Measurements from ENCODE around the gene HSBP1L1. TPM values are rescaled to one million over a fixed set of nuclear protein-coding genes. Genes with fewer than 3 reads are reported as not detected.

The HSBP1L1 gene
- polyA plus RNA-seq (2013, experiment 1 of 2) = 2.1 TPM
- 2.0 TPM for polyA plus RNA-seq (2013, experiment 2 of 2)

- no peak within 1 kb of the TSS for H2BK120ac ChIP-seq (ENCODE audit: low read depth, low read length)
- H3K9me3 ChIP-seq (replicated peaks in 1 of 2; ENCODE audit: control insufficient read depth in 2 of 2, insufficient read depth in 1 of 2, low read depth in 1 of 2, low read length in 2 of 2) = no peaks in the 10 kb centered on the region
- H3K4me3 ChIP-seq (ENCODE audit: low read length in 2 of 2) = peak within 1 kb of the TSS; percentile 22 to 68
- H3K23ac ChIP-seq (ENCODE audit: low read depth, low read length, poor library complexity) = peak within 1 kb of the TSS; percentile 52
- H3K18ac ChIP-seq (ENCODE audit: low read length) = peak within 1 kb of the TSS; percentile 99
- H3K4me2 ChIP-seq (ENCODE audit: insufficient read depth, low read length, poor library complexity, severe bottlenecking) = peak within 1 kb of the TSS; percentile 91
- peak within 1 kb of the TSS; percentile 53 for H3K4ac ChIP-seq (ENCODE audit: low read length)
- H3K27me3 ChIP-seq (ENCODE audit: control insufficient read depth in 3 of 3, insufficient read depth in 3 of 3, low read depth in 1 of 3, low read length in 3 of 3) = peaks cover 0 to 11% (median 0%) of the 10 kb centered on the region in 3 experiments
- H2AFZ ChIP-seq (ENCODE audit: low read length) = peak within 1 kb of the TSS; percentile 77
- peaks cover 3% of the 10 kb centered on the region for H3K79me1 ChIP-seq (ENCODE audit: low read depth, low read length)
- H3K27ac ChIP-seq (replicated peaks; ENCODE audit: low read length) = no peak within 1 kb of the TSS
- H2BK5ac ChIP-seq (ENCODE audit: low read length) = peak within 1 kb of the TSS; percentile 39
- no peak within 1 kb of the TSS for H4K8ac ChIP-seq (ENCODE audit: low read depth, low read length)
- no peak within 1 kb of the TSS for H4K91ac ChIP-seq (ENCODE audit: low read depth, low read length, poor library complexity)
- peak within 1 kb of the TSS; percentile 52 for H2BK12ac ChIP-seq (ENCODE audit: low read length)
- peak within 1 kb of the TSS; percentile 98 for H2BK15ac ChIP-seq (ENCODE audit: low read length)
- peak within 1 kb of the TSS; percentile 99 for H3K14ac ChIP-seq (ENCODE audit: low read length)
- peak within 1 kb of the TSS; percentile 93 for H3K9ac ChIP-seq (ENCODE audit: low read depth, low read length, poor library complexity)
- no CpG with 5 or more reads among the region's 73 CpGs for WGBS, 2 donors (ENCODE audit: extremely low coverage in 2 of 2, insufficient read length in 2 of 2, insufficient replicate concordance in 1 of 2)
- peaks cover 6 to 19% of the 10 kb centered on the region in 2 donors for H3K4me1 ChIP-seq (ENCODE audit: control insufficient read depth in 2 of 2, insufficient read depth in 1 of 2, low read depth in 1 of 2, low read length in 2 of 2)
- H3K36me3 ChIP-seq (replicated peaks in 1 of 2; ENCODE audit: control insufficient read depth in 2 of 2, insufficient read depth in 2 of 2, low read length in 2 of 2) = peaks cover 1 to 6% of the 10 kb centered on the region in 2 donors
- peak; percentile 56 for DNase-seq (ENCODE audit: low spot score)
- peak within 1 kb of the TSS; percentile 97 for H2AK5ac ChIP-seq (ENCODE audit: low read depth, low read length)
Measured at GRCh38 chr18:79964330-79965118, at the start of gene HSBP1L1. Gene HSBP1L1 (plus strand): TSS chr18:79964643. CDS start chr18:79964736, 93 bp downstream.

- Histone ChIP-seq H3K18ac (ENCODE audit: low read length) (no peak overlapping the region), H2AFZ (ENCODE audit: low read length) (no peak overlapping the region), H3K23ac (ENCODE audit: low read depth, low read length, poor library complexity) (peak overlapping the region; percentile 65), H3K27me3 (ENCODE audit: control insufficient read depth in 3 of 3, insufficient read depth in 3 of 3, low read depth in 1 of 3, low read length in 3 of 3) (no peaks in the 10 kb centered on the region), H3K4me2 (ENCODE audit: insufficient read depth, low read length, poor library complexity, severe bottlenecking) (no peak overlapping the region), H2BK5ac (ENCODE audit: low read length) (no peak overlapping the region), H3K79me1 (ENCODE audit: low read depth, low read length) (peaks cover 14% of the 10 kb centered on the region), H2AK5ac (ENCODE audit: low read depth, low read length) (no peak overlapping the region), H3K4me1 (ENCODE audit: control insufficient read depth in 2 of 2, insufficient read depth in 1 of 2, low read depth in 1 of 2, low read length in 2 of 2) (peaks cover 0 to 7% of the 10 kb centered on the region in 2 donors), H3K14ac (ENCODE audit: low read length) (peak overlapping the region; percentile 56), H3K4me3 (ENCODE audit: low read length in 2 of 2) (peak overlapping the region in 1 of 2 donors; percentile 62), H3K9ac (ENCODE audit: low read depth, low read length, poor library complexity) (no peak overlapping the region), H3K27ac (replicated peaks; ENCODE audit: low read length) (no peak overlapping the region), H3K36me3 (replicated peaks in 1 of 2; ENCODE audit: control insufficient read depth in 2 of 2, insufficient read depth in 2 of 2, low read length in 2 of 2) (peaks cover 4 to 53% of the 10 kb centered on the region in 2 donors), H2BK120ac (ENCODE audit: low read depth, low read length) (no peak overlapping the region), H4K91ac (ENCODE audit: low read depth, low read length, poor library complexity) (no peak overlapping the region), H3K4ac (ENCODE audit: low read length) (no peak overlapping the region), H4K8ac (ENCODE audit: low read depth, low read length) (peak overlapping the region; percentile 6), H3K9me3 (replicated peaks in 1 of 2; ENCODE audit: control insufficient read depth in 2 of 2, insufficient read depth in 1 of 2, low read depth in 1 of 2, low read length in 2 of 2) (peaks cover 16 to 22% of the 10 kb centered on the region in 2 donors), H2BK15ac (ENCODE audit: low read length) (no peak overlapping the region), H2BK12ac (ENCODE audit: low read length) (no peak overlapping the region)
- WGBS, 2 donors (ENCODE audit: extremely low coverage in 2 of 2, insufficient read length in 2 of 2, insufficient replicate concordance in 1 of 2) = no CpG with 5 or more reads among the region's 50 CpGs
- DNase-seq (ENCODE audit: low spot score) = no peak
Measured at GRCh38 chr18:79915161-79916127, 49.0 kb upstream of the HSBP1L1 start.

GRCh38 chr18:79916128-79916494 lies 48.3 kb upstream of the HSBP1L1 start:
- Histone ChIP-seq H3K4me2 (ENCODE audit: insufficient read depth, low read length, poor library complexity, severe bottlenecking) (no peak overlapping the region), H3K9ac (ENCODE audit: low read depth, low read length, poor library complexity) (no peak overlapping the region), H3K36me3 (replicated peaks in 1 of 2; ENCODE audit: control insufficient read depth in 2 of 2, insufficient read depth in 2 of 2, low read length in 2 of 2) (peaks cover 4 to 53% of the 10 kb centered on the region in 2 donors), H3K4me3 (ENCODE audit: low read length in 2 of 2) (peak overlapping the region in 1 of 2 donors; percentile 62), H2BK120ac (ENCODE audit: low read depth, low read length) (no peak overlapping the region), H3K4ac (ENCODE audit: low read length) (no peak overlapping the region), H3K27ac (replicated peaks; ENCODE audit: low read length) (no peak overlapping the region), H3K27me3 (ENCODE audit: control insufficient read depth in 3 of 3, insufficient read depth in 3 of 3, low read depth in 1 of 3, low read length in 3 of 3) (no peaks in the 10 kb centered on the region), H3K9me3 (replicated peaks in 1 of 2; ENCODE audit: control insufficient read depth in 2 of 2, insufficient read depth in 1 of 2, low read depth in 1 of 2, low read length in 2 of 2) (peaks cover 16 to 22% of the 10 kb centered on the region in 2 donors), H3K18ac (ENCODE audit: low read length) (no peak overlapping the region), H3K14ac (ENCODE audit: low read length) (no peak overlapping the region), H3K79me1 (ENCODE audit: low read depth, low read length) (peaks cover 14% of the 10 kb centered on the region), H4K8ac (ENCODE audit: low read depth, low read length) (no peak overlapping the region), H2BK12ac (ENCODE audit: low read length) (no peak overlapping the region), H4K91ac (ENCODE audit: low read depth, low read length, poor library complexity) (no peak overlapping the region), H2AFZ (ENCODE audit: low read length) (no peak overlapping the region), H3K4me1 (ENCODE audit: control insufficient read depth in 2 of 2, insufficient read depth in 1 of 2, low read depth in 1 of 2, low read length in 2 of 2) (peaks cover 0 to 7% of the 10 kb centered on the region in 2 donors), H2BK15ac (ENCODE audit: low read length) (no peak overlapping the region), H2AK5ac (ENCODE audit: low read depth, low read length) (no peak overlapping the region), H3K23ac (ENCODE audit: low read depth, low read length, poor library complexity) (no peak overlapping the region), H2BK5ac (ENCODE audit: low read length) (no peak overlapping the region)
- no CpG with 5 or more reads among the region's 26 CpGs for WGBS, 2 donors (ENCODE audit: extremely low coverage in 2 of 2, insufficient read length in 2 of 2, insufficient replicate concordance in 1 of 2)
- no peak for DNase-seq (ENCODE audit: low spot score)

Data from neuronal stem cell (in vitro differentiated cells).